Hepatocyte (in vitro differentiated cells): Measurements from ENCODE around the gene GPR183.

Experiments
- CTCF ChIP-seq: fragments of 200-600 bp; sonication (generic); IDR thresholded peaks from 2 replicates; pipeline ENCODE4 v1.5.1; 2016; ENCODE audit warnings: antibody characterized with exemption, mild to moderate bottlenecking; ENCODE audit not compliant: poor library complexity
- EZH2 ChIP-seq: fragments of 200-600 bp; sonication (generic); IDR thresholded peaks from 2 replicates; pipeline ENCODE4 v1.6.1; 2016; ENCODE audit warnings: antibody characterized with exemption, mild to moderate bottlenecking, borderline replicate concordance
- EZH2phosphoT487 ChIP-seq: fragments of 200-600 bp; sonication (generic); IDR thresholded peaks from one replicate; pipeline ENCODE4 v1.6.1; 2018; ENCODE audit warnings: antibody characterized with exemption, mild to moderate bottlenecking, low read depth, moderate library complexity; ENCODE audit not compliant: unreplicated experiment, severe bottlenecking

DNA sequence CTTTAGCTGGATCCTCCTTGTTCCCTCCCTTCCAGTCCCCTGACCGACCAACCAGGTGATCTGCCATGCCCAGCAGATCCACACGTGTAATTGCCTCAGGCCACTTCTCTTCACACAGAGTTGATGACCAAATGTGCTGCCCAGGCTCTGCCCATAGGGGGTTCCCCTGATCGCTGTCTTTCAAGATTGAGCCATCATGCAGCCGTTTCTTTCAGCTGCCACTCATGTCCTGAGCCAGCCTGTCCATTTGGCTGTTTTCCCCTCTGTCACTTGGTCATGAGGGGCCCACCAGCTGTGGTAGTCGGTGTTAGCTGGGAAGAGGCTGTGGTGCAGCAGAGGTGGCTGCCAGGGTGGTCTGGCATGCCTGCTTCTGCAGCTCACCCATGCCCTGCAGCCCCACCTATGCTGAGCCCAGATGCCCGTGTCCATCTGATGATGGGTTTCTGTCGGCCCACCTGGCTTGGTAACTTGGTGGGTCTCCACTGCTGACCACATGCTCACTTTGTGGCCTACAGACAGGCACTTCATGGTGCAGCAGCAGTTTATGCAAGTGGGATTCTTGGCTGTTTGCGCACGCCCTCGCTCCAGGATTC, 35.6 kb upstream of the GPR183 start:
- TF ChIP-seq CTCF (no peak), EZH2 (no peak), EZH2phosphoT487 (no peak)
